ENCODE data around the gene MCM5.
A peak's percentile ranks its signal among the peaks of the same experiment; 100 is the strongest.

Gene MCM5

GRCh38 chr22:35367331-35367886, 32.5 kb upstream of the MCM5 start:
- Histone ChIP-seq H3K27me3 (peaks cover 8% of the 10 kb centered on the region), H3K4me3 (ENCODE audit: low read depth in 1 of 2, low read length in 1 of 2) (no peak overlapping the region), H3K27ac (peak overlapping the region; percentile 41), H3K36me3 (no peaks in the 10 kb centered on the region), H3K4me1 (ENCODE audit: control insufficient read depth in 1 of 2, insufficient read depth in 1 of 2, low read depth in 1 of 2, low read length in 1 of 2) (peaks cover 14 to 18% of the 10 kb centered on the region in 2 experiments), H3K9me3 (no peaks in the 10 kb centered on the region)
- TF ChIP-seq CTCF (IDR thresholded peaks at IDR 0.05): no peak

- H3K27ac ChIP-seq: no peak overlapping the region
- peaks cover 8% of the 10 kb centered on the region for H3K27me3 ChIP-seq
Observed at GRCh38 chr22:35368386-35368785, 31.6 kb upstream of the MCM5 start.

GRCh38 chr22:35369996-35370395, 29.9 kb upstream of the MCM5 start:
- peaks cover 21 to 27% of the 10 kb centered on the region in 2 experiments for H3K4me1 ChIP-seq (ENCODE audit: control insufficient read depth in 1 of 2, insufficient read depth in 1 of 2, low read depth in 1 of 2, low read length in 1 of 2)
- no peak overlapping the region for H3K4me3 ChIP-seq (ENCODE audit: low read depth in 1 of 2, low read length in 1 of 2)
- no peak overlapping the region for H3K27ac ChIP-seq
- H3K9me3 ChIP-seq: no peaks in the 10 kb centered on the region
- peaks cover 8% of the 10 kb centered on the region for H3K27me3 ChIP-seq
- TF ChIP-seq CTCF (IDR thresholded peaks at IDR 0.05): no peak
- H3K36me3 ChIP-seq: no peaks in the 10 kb centered on the region

More at GRCh38 chr22:35368386-35368785, 31.6 kb upstream of the MCM5 start:
- Histone ChIP-seq H3K4me1 (ENCODE audit: control insufficient read depth in 1 of 2, insufficient read depth in 1 of 2, low read depth in 1 of 2, low read length in 1 of 2) (peaks cover 14 to 18% of the 10 kb centered on the region in 2 experiments), H3K36me3 (no peaks in the 10 kb centered on the region), H3K4me3 (ENCODE audit: low read depth in 1 of 2, low read length in 1 of 2) (no peak overlapping the region), H3K9me3 (no peaks in the 10 kb centered on the region)
- TF ChIP-seq CTCF (IDR thresholded peaks at IDR 0.05): no peak

- no peaks in the 10 kb centered on the region for H3K27me3 ChIP-seq
- no peak for TF ChIP-seq CTCF (IDR thresholded peaks at IDR 0.05)
- no peak overlapping the region for H3K4me3 ChIP-seq (ENCODE audit: low read depth in 1 of 2, low read length in 1 of 2)
- H3K9me3 ChIP-seq: no peaks in the 10 kb centered on the region
- no peak overlapping the region for H3K27ac ChIP-seq
- peaks cover 48 to 55% of the 10 kb centered on the region in 2 experiments for H3K4me1 ChIP-seq (ENCODE audit: control insufficient read depth in 1 of 2, insufficient read depth in 1 of 2, low read depth in 1 of 2, low read length in 1 of 2)
- H3K36me3 ChIP-seq: no peaks in the 10 kb centered on the region
Observed at GRCh38 chr22:35373781-35374180, 26.2 kb upstream of the MCM5 start.

- H3K36me3 ChIP-seq: no peaks in the 10 kb centered on the region
- peaks cover 49 to 58% of the 10 kb centered on the region in 2 experiments for H3K4me1 ChIP-seq (ENCODE audit: control insufficient read depth in 1 of 2, insufficient read depth in 1 of 2, low read depth in 1 of 2, low read length in 1 of 2)
- peak overlapping the region; percentile 99 for H3K27ac ChIP-seq
- TF ChIP-seq CTCF (IDR thresholded peaks at IDR 0.05): no peak
- H3K9me3 ChIP-seq: no peaks in the 10 kb centered on the region
- no peaks in the 10 kb centered on the region for H3K27me3 ChIP-seq
- H3K4me3 ChIP-seq (ENCODE audit: low read depth in 1 of 2, low read length in 1 of 2): no peak overlapping the region
Observed at GRCh38 chr22:35375031-35375430, 24.9 kb upstream of the MCM5 start.
